Naive thymus-derived CD4-positive, alpha-beta T cell (primary cell): Measurements from ENCODE around the gene TFPI2. TPM values are rescaled to one million over a fixed set of nuclear protein-coding genes. Genes with fewer than 3 reads are reported as not detected.

ENCODE experiments used
- ATAC-seq: fragments of 150-1000 bp; cut with Tn5 transposase; 2 replicates; pipeline ENCODE4 v1.10.0; 2021; ENCODE audit warnings: mild to moderate bottlenecking, moderate library complexity
- CTCF ChIA-PET: fragments of 350-600 bp; sonication (Branson Sonifier 250); formaldehyde crosslinking; loops from one replicate; lab custom pipeline; 2021; ENCODE audit warnings: antibody characterized with exemption; lab: Charles Lee
- POLR2A ChIA-PET: fragments of 350-600 bp; sonication (Branson Sonifier 250); formaldehyde crosslinking; loops from one replicate; lab custom pipeline; 2021; ENCODE audit warnings: antibody characterized with exemption, inconsistent platforms; lab: Charles Lee
- DNase-seq, 9 donors: peaks; one replicate each; pipeline versions ENCODE4 v3.0.0 to v3.0.0-alpha.2; 2020 to 2022; ENCODE audit warnings: mixed read lengths in 1 of 9
- H3K27ac ChIP-seq: one replicate; pipeline ENCODE4 v1.7.0; 2013; ENCODE audit warnings: mild to moderate bottlenecking, low read depth, low read length, moderate library complexity
- H3K27me3 ChIP-seq, 2 donors: one replicate each; pipeline ENCODE4 v1.7.0; 2013; ENCODE audit warnings: low read length in 2 of 2, mild to moderate bottlenecking in 2 of 2, moderate library complexity in 2 of 2; ENCODE audit not compliant: control insufficient read depth in 2 of 2, insufficient read depth in 2 of 2
- H3K36me3 ChIP-seq, 3 experiments: 1 replicate in 2 of 3; 2 replicates in 1 of 3; pipeline ENCODE4 v1.7.0; 2013; ENCODE audit warnings: low read length in 3 of 3, mild to moderate bottlenecking in 3 of 3, moderate library complexity in 1 of 3; ENCODE audit not compliant: insufficient read depth in 3 of 3, control insufficient read depth in 2 of 3
- H3K4me1 ChIP-seq, 2 donors: one replicate each; pipeline ENCODE4 v1.7.0; 2013; ENCODE audit warnings: low read length in 2 of 2, mild to moderate bottlenecking in 2 of 2, moderate library complexity in 1 of 2; ENCODE audit not compliant: control insufficient read depth in 2 of 2, insufficient read depth in 2 of 2
- H3K4me3 ChIP-seq: 2 replicates; pipeline ENCODE4 v1.7.0; 2013; ENCODE audit warnings: mild to moderate bottlenecking, low read length
- H3K9me3 ChIP-seq, 3 experiments: 1 replicate in 2 of 3; 2 replicates in 1 of 3; pipeline ENCODE4 v1.7.0; 2013; ENCODE audit warnings: low read length in 3 of 3; ENCODE audit not compliant: control insufficient read depth in 2 of 3
- H3K27ac Mint-ChIP-seq, 9 donors: one replicate each; pipeline ENCODE4 v1.8.0; 2020 to 2022; ENCODE audit warnings: mixed read lengths in 9 of 9, mild to moderate bottlenecking in 8 of 9, moderate library complexity in 5 of 9, inconsistent platforms in 2 of 9
- H3K27me3 Mint-ChIP-seq, 5 donors: one replicate each; pipeline ENCODE4 v1.8.0; 2021 to 2022; ENCODE audit warnings: mixed read lengths in 5 of 5, mild to moderate bottlenecking in 1 of 5
- H3K36me3 Mint-ChIP-seq, 5 donors: one replicate each; pipeline ENCODE4 v1.8.0; 2020 to 2022; ENCODE audit warnings: mixed read lengths in 5 of 5, mild to moderate bottlenecking in 3 of 5, inconsistent platforms in 1 of 5
- H3K4me1 Mint-ChIP-seq, 7 donors: one replicate each; pipeline ENCODE4 v1.8.0; 2020 to 2022; ENCODE audit warnings: mixed read lengths in 7 of 7, mild to moderate bottlenecking in 3 of 7, inconsistent platforms in 1 of 7
- H3K4me3 Mint-ChIP-seq, 10 donors: one replicate each; pipeline ENCODE4 v1.8.0; 2020 to 2022; ENCODE audit warnings: mild to moderate bottlenecking in 10 of 10, mixed read lengths in 10 of 10, moderate library complexity in 6 of 10, inconsistent platforms in 2 of 10
- H3K9me3 Mint-ChIP-seq, 11 donors: one replicate each; pipeline ENCODE4 v1.8.0; 2020 to 2022; ENCODE audit warnings: mixed read lengths in 11 of 11, mild to moderate bottlenecking in 4 of 11, inconsistent platforms in 1 of 11, moderate library complexity in 1 of 11
- intact Hi-C, 2 donors: fragments of 100-400 bp; cut with micrococcal nuclease; formaldehyde crosslinking; loops; one replicate each; pipeline ENCODE4 v1.15.1; 2023
- polyA plus RNA-seq, 2 donors: library from polyadenylated mRNA; unstranded; fragments of 300-500 nt; fragmentation: Illumina TruSeq; gene quantifications; one replicate each; pipeline ENCODE4 v1.2.3, GENCODE V29; 2021
- total RNA-seq, 6 experiments: library from RNA in 5 of 6; stranded (reverse) in 5 of 6; gene quantifications; 1 replicate in 5 of 6; 2 replicates in 1 of 6; pipeline ENCODE4 v1.2.3 and lab custom pipeline; 2021 to 2026

The TFPI2 gene
- total and polyA plus RNA-seq, 7 experiments from 2014 or later, result 0.71 to 0.77 TPM; not detected in 5

GRCh38 chr7:93883917-93884345, 6.6 kb downstream of the TFPI2 start:
- Mint-ChIP-seq H3K9me3 (peaks cover 0 to 9% (median 0%) of the 10 kb centered on the region in 11 donors), H3K27ac (no peak overlapping the region), H3K27me3 (peaks cover 17 to 23% (median 18%) of the 10 kb centered on the region in 5 donors), H3K4me3 (no peak overlapping the region), H3K4me1 (no peaks in the 10 kb centered on the region), H3K36me3 (no peaks in the 10 kb centered on the region)
- Histone ChIP-seq H3K27me3 (peaks cover 0 to 1% of the 10 kb centered on the region in 2 donors), H3K9me3 (no peaks in the 10 kb centered on the region), H3K36me3 (no peaks in the 10 kb centered on the region), H3K4me3 (no peak overlapping the region), H3K4me1 (no peaks in the 10 kb centered on the region), H3K27ac (no peak overlapping the region)
- intact Hi-C loops, result no loop called here
- ATAC-seq (no peak), DNase-seq (no peak)
- ChIA-PET POLR2A (no interaction called here), CTCF (no interaction called here)

- Histone ChIP-seq H3K27ac (no peak overlapping the region), H3K9me3 (no peaks in the 10 kb centered on the region), H3K4me3 (no peak overlapping the region), H3K27me3 (no peaks in the 10 kb centered on the region), H3K36me3 (no peaks in the 10 kb centered on the region), H3K4me1 (no peaks in the 10 kb centered on the region)
- H3K27ac Mint-ChIP-seq, result no peak overlapping the region
- DNase-seq (no peak), ATAC-seq (no peak)
- H3K27me3 Mint-ChIP-seq, result peaks cover 11 to 17% (median 14%) of the 10 kb centered on the region in 5 donors
- ChIA-PET CTCF (no interaction called here), POLR2A (no interaction called here)
- no peaks in the 10 kb centered on the region for H3K4me1 Mint-ChIP-seq
- H3K9me3 Mint-ChIP-seq, result peaks cover 0 to 9% (median 0%) of the 10 kb centered on the region in 11 donors
- H3K4me3 Mint-ChIP-seq, result no peak overlapping the region
- H3K36me3 Mint-ChIP-seq, result no peaks in the 10 kb centered on the region
- intact Hi-C loops, result no loop called here
Observed at GRCh38 chr7:93883078-93883916, 7.3 kb downstream of the TFPI2 start.

- no peak for ATAC-seq
- Histone ChIP-seq H3K9me3 (no peaks in the 10 kb centered on the region), H3K36me3 (no peaks in the 10 kb centered on the region), H3K4me1 (no peaks in the 10 kb centered on the region), H3K27me3 (no peaks in the 10 kb centered on the region), H3K27ac (no peak overlapping the region), H3K4me3 (no peak overlapping the region)
- DNase-seq, result no peak
- Mint-ChIP-seq H3K9me3 (peaks cover 0 to 9% (median 1%) of the 10 kb centered on the region in 11 donors), H3K27me3 (peaks cover 4 to 12% (median 5%) of the 10 kb centered on the region in 5 donors), H3K4me3 (no peak overlapping the region), H3K4me1 (no peaks in the 10 kb centered on the region), H3K27ac (no peak overlapping the region), H3K36me3 (no peaks in the 10 kb centered on the region)
- POLR2A ChIA-PET, result no interaction called here
- intact Hi-C loops, result no loop called here
- CTCF ChIA-PET, result no interaction called here
Observed at GRCh38 chr7:93882468-93882867, 8.1 kb downstream of the TFPI2 start.

- Histone ChIP-seq H3K27me3 (no peaks in the 10 kb centered on the region), H3K4me3 (no peak overlapping the region), H3K36me3 (no peaks in the 10 kb centered on the region), H3K9me3 (no peaks in the 10 kb centered on the region), H3K27ac (no peak overlapping the region), H3K4me1 (no peaks in the 10 kb centered on the region)
- intact Hi-C loops, result no loop called here
- ChIA-PET CTCF (no interaction called here), POLR2A (no interaction called here)
- ATAC-seq (no peak), DNase-seq (no peak)
- H3K4me1 Mint-ChIP-seq, result no peaks in the 10 kb centered on the region
- H3K4me3 Mint-ChIP-seq, result no peak overlapping the region
- no peak overlapping the region for H3K27ac Mint-ChIP-seq
- no peaks in the 10 kb centered on the region for H3K36me3 Mint-ChIP-seq
- peaks cover 0 to 5% (median 0%) of the 10 kb centered on the region in 5 donors for H3K27me3 Mint-ChIP-seq
- H3K9me3 Mint-ChIP-seq, result peaks cover 0 to 12% (median 1%) of the 10 kb centered on the region in 11 donors
Observed at GRCh38 chr7:93879356-93879755, 11.2 kb downstream of the TFPI2 start.

GRCh38 chr7:93877742-93878141, 12.8 kb downstream of the TFPI2 start:
- CTCF ChIA-PET, result no interaction called here
- no peaks in the 10 kb centered on the region for H3K9me3 ChIP-seq
- H3K27me3 Mint-ChIP-seq, result peaks cover 0 to 5% (median 0%) of the 10 kb centered on the region in 5 donors
- H3K36me3 ChIP-seq, result no peaks in the 10 kb centered on the region
- DNase-seq (no peak), ATAC-seq (no peak)
- no peaks in the 10 kb centered on the region for H3K4me1 ChIP-seq
- no peak overlapping the region for H3K27ac ChIP-seq
- H3K36me3 Mint-ChIP-seq, result no peaks in the 10 kb centered on the region
- intact Hi-C loops, result no loop called here
- no peak overlapping the region for H3K4me3 Mint-ChIP-seq
- H3K4me3 ChIP-seq, result no peak overlapping the region
- no peak overlapping the region for H3K27ac Mint-ChIP-seq
- H3K9me3 Mint-ChIP-seq, result peaks cover 0 to 19% (median 3%) of the 10 kb centered on the region in 11 donors
- H3K27me3 ChIP-seq, result no peaks in the 10 kb centered on the region
- no peaks in the 10 kb centered on the region for H3K4me1 Mint-ChIP-seq
- POLR2A ChIA-PET, result no interaction called here

- no peaks in the 10 kb centered on the region for H3K4me1 ChIP-seq
- Mint-ChIP-seq H3K27me3 (no peaks in the 10 kb centered on the region), H3K4me3 (no peak overlapping the region), H3K9me3 (peaks cover 0 to 12% (median 3%) of the 10 kb centered on the region in 11 donors), H3K4me1 (no peaks in the 10 kb centered on the region), H3K36me3 (no peaks in the 10 kb centered on the region), H3K27ac (no peak overlapping the region)
- H3K27ac ChIP-seq, result no peak overlapping the region
- ATAC-seq (no peak), DNase-seq (no peak)
- POLR2A ChIA-PET, result no interaction called here
- no peak overlapping the region for H3K4me3 ChIP-seq
- no peaks in the 10 kb centered on the region for H3K9me3 ChIP-seq
- CTCF ChIA-PET, result no interaction called here
- no peaks in the 10 kb centered on the region for H3K27me3 ChIP-seq
- H3K36me3 ChIP-seq, result no peaks in the 10 kb centered on the region
- intact Hi-C loops, result no loop called here
Observed at GRCh38 chr7:93873998-93874574, 16.5 kb downstream of the TFPI2 start.
